ENCODE measurements around the gene CCND3. TPM values are rescaled to one million over a fixed set of nuclear protein-coding genes. Genes with fewer than 3 reads are reported as not detected.
A peak's percentile ranks its signal among the peaks of the same experiment; 100 is the strongest.

Gene CCND3
- total and polyA plus RNA-seq, 8 donors, result 37.5 to 153 (median 47.8) TPM

DNA sequence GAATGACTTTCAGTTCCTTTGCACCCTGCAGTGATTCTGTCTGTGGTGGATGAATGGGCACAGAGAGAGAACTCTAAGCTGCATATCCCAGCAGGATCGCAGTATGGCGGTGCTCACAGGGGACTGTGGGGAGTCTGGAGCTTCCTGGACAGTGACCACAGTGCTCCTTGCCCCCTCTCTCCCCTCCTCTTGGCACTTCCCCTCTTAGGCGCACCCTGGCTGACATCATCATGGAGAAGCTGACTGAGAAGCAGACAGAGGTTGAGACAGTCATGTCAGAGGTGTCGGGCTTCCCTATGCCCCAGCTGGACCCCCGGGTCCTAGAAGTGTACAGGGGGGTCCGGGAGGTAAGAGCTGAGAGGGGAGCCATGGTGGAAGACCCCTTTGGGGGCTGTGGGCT lies 11.7 kb downstream of the CCND3 start:
- TF ChIP-seq, protein P1, sequence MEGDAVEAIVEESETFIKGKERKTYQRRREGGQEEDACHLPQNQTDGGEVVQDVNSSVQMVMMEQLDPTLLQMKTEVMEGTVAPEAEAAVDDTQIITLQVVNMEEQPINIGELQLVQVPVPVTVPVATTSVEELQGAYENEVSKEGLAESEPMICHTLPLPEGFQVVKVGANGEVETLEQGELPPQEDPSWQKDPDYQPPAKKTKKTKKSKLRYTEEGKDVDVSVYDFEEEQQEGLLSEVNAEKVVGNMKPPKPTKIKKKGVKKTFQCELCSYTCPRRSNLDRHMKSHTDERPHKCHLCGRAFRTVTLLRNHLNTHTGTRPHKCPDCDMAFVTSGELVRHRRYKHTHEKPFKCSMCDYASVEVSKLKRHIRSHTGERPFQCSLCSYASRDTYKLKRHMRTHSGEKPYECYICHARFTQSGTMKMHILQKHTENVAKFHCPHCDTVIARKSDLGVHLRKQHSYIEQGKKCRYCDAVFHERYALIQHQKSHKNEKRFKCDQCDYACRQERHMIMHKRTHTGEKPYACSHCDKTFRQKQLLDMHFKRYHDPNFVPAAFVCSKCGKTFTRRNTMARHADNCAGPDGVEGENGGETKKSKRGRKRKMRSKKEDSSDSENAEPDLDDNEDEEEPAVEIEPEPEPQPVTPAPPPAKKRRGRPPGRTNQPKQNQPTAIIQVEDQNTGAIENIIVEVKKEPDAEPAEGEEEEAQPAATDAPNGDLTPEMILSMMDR (IDR thresholded peaks at IDR 0.05), result no peak
- Histone ChIP-seq H3K4me1 (peaks cover 0 to 6% of the 10 kb centered on the region in 2 donors), H3K4me3 (no peak overlapping the region), H3K36me3 (peaks cover 3 to 87% of the 10 kb centered on the region in 2 donors), H3K27ac (no peak overlapping the region), H3K9me3 (no peaks in the 10 kb centered on the region), H3K27me3 (no peaks in the 10 kb centered on the region)
- DNase-seq (no peak), ATAC-seq (no peak)
- intact Hi-C loops (cut with DNase I), result no loop called here

GRCh38 chr6:41927253-41927652 lies 14.4 kb downstream of the CCND3 start:
- ATAC-seq, result no peak
- Histone ChIP-seq H3K36me3 (peaks cover 0 to 60% of the 10 kb centered on the region in 2 donors), H3K27me3 (no peaks in the 10 kb centered on the region), H3K9me3 (no peaks in the 10 kb centered on the region), H3K27ac (no peak overlapping the region), H3K4me3 (no peak overlapping the region), H3K4me1 (peaks cover 3 to 21% of the 10 kb centered on the region in 2 donors)
- DNase-seq, result no peak
- intact Hi-C loops (cut with DNase I), result no loop called here
- TF ChIP-seq, protein P1 (IDR thresholded peaks at IDR 0.05), result no peak

GRCh38 chr6:41922154-41922553 lies 19.5 kb downstream of the CCND3 start:
- Histone ChIP-seq H3K36me3 (peaks cover 0 to 9% of the 10 kb centered on the region in 2 donors), H3K27me3 (no peaks in the 10 kb centered on the region), H3K4me1 (peaks cover 3 to 56% of the 10 kb centered on the region in 2 donors), H3K4me3 (peak overlapping the region; percentile 77 to 86), H3K9me3 (no peaks in the 10 kb centered on the region), H3K27ac (peak overlapping the region in 1 of 2 donors; percentile 97)
- TF ChIP-seq, protein P1 (IDR thresholded peaks at IDR 0.05), result no peak
- DNase-seq (no peak), ATAC-seq (no peak)
- intact Hi-C loops (cut with DNase I), result no loop called here

DNA sequence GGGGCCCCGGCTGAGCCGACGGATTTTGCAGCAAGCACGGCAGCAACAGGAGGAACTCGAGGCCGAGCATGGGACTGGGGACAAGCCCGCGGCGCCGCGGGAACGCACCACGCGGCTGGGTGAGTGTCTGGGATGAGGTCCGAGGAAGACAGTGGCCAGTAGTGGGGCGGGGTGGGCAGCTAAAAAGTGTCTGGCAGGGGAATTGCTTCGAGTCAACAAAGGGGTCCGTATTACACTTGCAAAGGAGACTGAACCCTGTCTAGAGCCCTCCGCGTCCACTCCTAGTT lies 20.0 kb downstream of the CCND3 start:
- intact Hi-C loops (cut with DNase I), result no loop called here
- peak; percentile 33 for ATAC-seq
- Histone ChIP-seq H3K36me3 (peaks cover 0 to 11% of the 10 kb centered on the region in 2 donors), H3K27me3 (no peaks in the 10 kb centered on the region), H3K4me3 (peak overlapping the region; percentile 77 to 86), H3K9me3 (no peaks in the 10 kb centered on the region), H3K4me1 (peaks cover 3 to 56% of the 10 kb centered on the region in 2 donors), H3K27ac (peak overlapping the region; percentile 97 to 99)
- TF ChIP-seq, protein P1 (IDR thresholded peaks at IDR 0.05), result no peak
- DNase-seq, result no peak

- peaks cover 3 to 56% of the 10 kb centered on the region in 2 donors for H3K4me1 ChIP-seq
- intact Hi-C loops (cut with DNase I), result no loop called here
- TF ChIP-seq, protein P1 (IDR thresholded peaks at IDR 0.05), result peak; percentile 98 to 99
Measured at GRCh38 chr6:41920921-41921711, 20.5 kb downstream of the CCND3 start, which contains the start of the genes BYSL and MED20. BYSL (plus strand) TSS chr6:41921499; CDS start chr6:41921563, 64 bp downstream. MED20 (minus strand) TSS chr6:41921139; CDS start chr6:41921018, 121 bp downstream.

More at GRCh38 chr6:41920921-41921711, 20.5 kb downstream of the CCND3 start, which contains the start of the genes BYSL and MED20:
- Histone ChIP-seq H3K9me3 (no peaks in the 10 kb centered on the region), H3K27ac (peak within 1 kb of the TSS; percentile 97 to 99), H3K36me3 (peaks cover 0 to 13% of the 10 kb centered on the region in 2 donors), H3K27me3 (no peaks in the 10 kb centered on the region), H3K4me3 (peak within 1 kb of the TSS; percentile 77 to 86)
- ATAC-seq (peak; percentile 98), DNase-seq (peak; percentile 94 to 96 (median 96))
